ENCODE measurements around the gene ANK3.

ANK3 gene

GRCh38 chr10:60009276-60009675, 380.4 kb downstream of the ANK3 start:
- FAIRE-seq (no peak), DNase-seq (ENCODE audit: insufficient read length, low spot score) (no peak)

DNA sequence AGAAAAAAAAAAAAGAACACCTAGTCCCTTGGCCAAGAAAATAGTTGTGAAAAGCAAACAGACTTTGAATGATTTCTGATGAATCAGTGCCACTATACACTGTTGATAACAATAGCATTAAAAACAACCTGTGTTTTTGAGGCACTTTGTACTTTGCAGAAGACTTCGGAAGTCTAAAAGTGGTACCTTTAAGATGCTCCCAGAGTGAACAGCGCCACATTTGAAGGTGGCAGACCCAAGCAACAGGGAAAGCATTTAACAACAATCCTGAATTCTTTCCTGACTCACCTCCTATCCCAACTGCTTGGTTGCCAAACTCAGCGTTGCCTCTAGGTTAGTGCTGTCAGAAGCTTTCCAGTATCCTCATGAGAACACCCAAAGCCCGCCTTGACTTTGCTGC, 380.9 kb downstream of the ANK3 start:
- DNase-seq (ENCODE audit: insufficient read length, low spot score) (no peak), FAIRE-seq (no peak)

- DNase-seq (ENCODE audit: insufficient read length, low spot score) (no peak), FAIRE-seq (no peak)
These were observed 383.6 kb downstream of the ANK3 start for GRCh38 chr10:60006062-60006461.

DNA sequence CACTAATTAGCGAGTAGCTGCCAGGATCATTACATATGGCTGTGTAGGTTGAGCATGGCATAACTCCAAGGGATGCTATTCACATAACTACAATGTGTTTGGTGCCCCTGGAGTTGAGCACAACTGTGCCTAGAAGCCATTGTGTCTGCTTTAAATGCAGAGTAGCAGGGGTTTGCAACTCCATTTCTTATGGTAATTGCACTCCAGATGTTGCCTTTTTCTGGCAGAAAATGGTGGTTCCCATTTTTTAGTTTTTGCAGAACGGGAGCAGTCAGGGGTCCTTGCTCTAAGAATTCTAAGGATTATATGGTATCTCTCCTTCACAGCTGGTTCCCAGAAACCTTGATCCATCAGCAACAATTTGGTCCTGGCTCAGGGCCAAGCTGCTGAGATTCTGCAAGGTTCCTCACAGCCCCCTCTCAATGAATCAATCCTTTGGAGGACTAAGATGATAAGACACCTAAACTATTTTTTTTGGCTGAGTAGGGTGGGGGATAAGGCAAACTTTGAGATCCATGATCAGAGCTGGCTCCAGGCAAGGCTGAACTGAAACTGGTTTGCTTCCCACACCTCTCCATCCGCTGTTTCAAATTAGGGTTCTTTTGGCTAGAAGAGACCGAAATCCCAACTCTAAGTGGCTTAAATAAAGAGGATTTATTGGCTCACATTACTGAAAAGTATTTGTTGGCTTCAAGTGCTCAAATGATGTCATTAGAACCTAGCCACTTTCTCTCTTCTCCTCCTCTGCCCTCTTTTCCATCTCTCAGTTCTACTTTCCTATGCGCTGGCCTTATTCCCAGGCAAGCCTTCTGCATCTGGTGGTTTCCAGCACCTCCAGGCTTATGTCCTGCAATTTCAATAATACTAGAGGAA, 385.8 kb downstream of the ANK3 start:
- no peak for DNase-seq (ENCODE audit: insufficient read length, low spot score)
- FAIRE-seq = no peak

DNA sequence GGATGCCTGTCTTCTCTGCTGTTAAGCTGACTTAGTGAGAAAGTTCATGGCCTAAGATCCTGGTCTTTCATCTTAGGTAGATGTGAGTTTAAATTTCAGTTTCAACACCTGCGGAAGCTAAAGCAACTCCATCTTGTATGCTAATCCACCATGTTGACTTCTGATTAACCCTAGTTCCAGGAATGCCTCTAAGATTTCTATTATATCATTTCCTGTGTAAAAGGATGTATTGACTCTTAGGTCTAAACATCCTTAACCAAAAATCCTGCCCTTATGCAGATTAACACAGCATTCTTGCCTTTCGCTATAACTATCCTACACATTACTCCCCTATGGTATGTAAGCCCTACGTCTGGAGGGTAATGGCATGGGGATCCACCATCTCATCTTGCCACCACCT, 388.9 kb downstream of the ANK3 start:
- DNase-seq (ENCODE audit: insufficient read length, low spot score) = no peak
- no peak for FAIRE-seq

GRCh38 chr10:59997827-59998525, 391.7 kb downstream of the ANK3 start:
- DNase-seq (ENCODE audit: insufficient read length, low spot score) (no peak), FAIRE-seq (no peak)

GRCh38 chr10:59995862-59996261, 393.8 kb downstream of the ANK3 start:
- no peak for DNase-seq (ENCODE audit: insufficient read length, low spot score)

GRCh38 chr10:59993931-59994330, 395.7 kb downstream of the ANK3 start:
- no peak for FAIRE-seq
- no peak for DNase-seq (ENCODE audit: insufficient read length, low spot score)

More at GRCh38 chr10:59995862-59996261, 393.8 kb downstream of the ANK3 start:
- no peak for FAIRE-seq

GRCh38 chr10:59991661-59992060, 398.0 kb downstream of the ANK3 start:
- no peak for DNase-seq (ENCODE audit: insufficient read length, low spot score)
- FAIRE-seq = no peak

DNA sequence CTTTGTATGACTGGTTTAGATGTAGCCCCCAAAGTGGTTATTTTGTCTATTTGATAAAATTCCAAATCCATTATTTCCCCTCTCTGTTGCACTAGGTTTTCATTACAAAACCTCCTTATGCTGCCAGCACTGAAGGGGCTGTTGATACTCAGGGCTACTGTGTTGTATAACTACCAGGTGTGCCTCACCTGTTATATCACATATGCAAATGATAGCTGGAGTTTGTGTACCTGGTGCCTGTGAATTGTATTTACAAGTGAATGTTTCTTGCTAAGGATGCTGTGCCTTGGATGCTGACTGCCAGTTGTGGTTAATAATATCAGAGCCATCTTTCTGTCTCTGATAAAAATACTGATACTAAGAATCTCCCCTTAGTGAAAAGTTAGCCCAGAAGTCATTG, 398.6 kb downstream of the ANK3 start:
- DNase-seq (ENCODE audit: insufficient read length, low spot score) = no peak
- FAIRE-seq = no peak

DNA sequence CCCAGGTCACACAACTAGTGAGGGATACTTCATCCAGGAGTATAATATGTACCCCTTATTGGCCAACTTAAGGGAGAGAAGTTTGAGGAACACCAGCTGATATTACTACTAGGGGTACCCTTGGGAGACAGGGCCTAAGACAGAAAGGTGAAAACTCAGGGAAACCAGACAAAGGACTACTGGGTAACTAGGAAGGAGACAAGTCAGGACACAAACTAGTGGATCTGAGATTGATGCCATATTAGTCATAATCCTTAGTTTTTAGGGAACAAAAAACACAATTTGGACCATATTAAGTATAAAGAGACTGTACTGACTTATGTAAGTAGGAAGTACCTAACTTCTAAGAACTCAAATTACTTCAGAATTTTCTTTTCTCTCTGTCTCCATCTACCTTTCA, 404.0 kb downstream of the ANK3 start:
- FAIRE-seq (no peak), DNase-seq (ENCODE audit: insufficient read length, low spot score) (no peak)

- FAIRE-seq = no peak
- no peak for DNase-seq (ENCODE audit: insufficient read length, low spot score)
These were observed 405.3 kb downstream of the ANK3 start for GRCh38 chr10:59984415-59984814.

- no peak for DNase-seq (ENCODE audit: insufficient read length, low spot score)
- FAIRE-seq = no peak
These were observed 409.3 kb downstream of the ANK3 start for GRCh38 chr10:59980356-59980755.

DNA sequence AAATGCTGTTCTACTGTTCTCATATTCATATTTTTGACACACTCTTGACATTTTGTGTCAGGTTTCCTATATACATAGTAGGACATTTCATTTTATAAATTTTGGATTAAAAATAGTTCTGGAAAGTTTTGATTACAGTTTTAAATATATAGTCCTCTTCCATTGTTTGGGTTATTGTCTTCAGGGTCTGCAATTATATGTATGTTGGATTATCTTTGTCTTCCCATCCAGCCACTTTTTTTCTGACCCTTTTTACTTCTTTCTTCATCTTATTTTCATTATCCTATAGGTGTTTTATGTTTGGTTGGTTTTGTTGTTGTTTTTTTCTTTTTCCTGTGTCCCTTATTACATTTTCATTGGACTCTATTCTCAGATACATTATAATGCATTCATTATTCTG, 412.2 kb downstream of the ANK3 start:
- DNase-seq (ENCODE audit: insufficient read length, low spot score) = no peak
- no peak for FAIRE-seq

DNA sequence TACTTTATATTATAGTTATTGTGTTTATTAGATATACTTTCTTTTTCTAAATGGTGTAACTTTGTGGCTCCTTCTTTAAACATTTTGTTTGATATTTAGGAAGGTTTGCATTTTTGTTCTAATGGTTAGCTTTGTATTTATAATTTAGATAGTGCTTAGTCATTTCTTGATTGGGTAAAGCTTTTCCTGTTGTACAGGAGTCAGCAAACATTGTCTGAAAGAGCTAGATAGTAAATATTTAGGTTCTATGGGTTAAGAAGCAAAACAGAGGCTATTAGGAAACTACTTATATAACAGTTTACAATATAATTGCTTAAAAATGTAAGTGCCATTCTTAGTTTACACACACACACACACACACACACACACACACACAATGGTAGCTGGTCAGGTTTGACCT, 412.8 kb downstream of the ANK3 start:
- FAIRE-seq = no peak
- no peak for DNase-seq (ENCODE audit: insufficient read length, low spot score)
